HL-60/S4 (cell line): ENCODE results near the gene STAB1.

Experiments
- in situ Hi-C: fragments of 300-500 bp; cut with MboI; formaldehyde crosslinking; loops from 2 replicates; pipeline ENCODE4 v1.14.3; 2022; ENCODE audit warnings: low sequenced_read_pairs

STAB1 gene

GRCh38 chr3:52494886-52495495 lies at the start of gene STAB1:
TSS of gene STAB1 (plus strand) at chr3:52495338. CDS start at chr3:52495414, 76 bp downstream.
- in situ Hi-C loops = no loop called here

GRCh38 chr3:52446042-52446441 lies 49.1 kb upstream of the STAB1 start:
- in situ Hi-C loops = no loop called here

- in situ Hi-C loops = no loop called here
Measured at GRCh38 chr3:52446631-52447511, 48.3 kb upstream of the STAB1 start.

GRCh38 chr3:52447512-52448355 lies 47.4 kb upstream of the STAB1 start:
- in situ Hi-C loops = no loop called here

- in situ Hi-C loops = no loop called here
Measured at GRCh38 chr3:52450489-52451236, 44.5 kb upstream of the STAB1 start.

DNA sequence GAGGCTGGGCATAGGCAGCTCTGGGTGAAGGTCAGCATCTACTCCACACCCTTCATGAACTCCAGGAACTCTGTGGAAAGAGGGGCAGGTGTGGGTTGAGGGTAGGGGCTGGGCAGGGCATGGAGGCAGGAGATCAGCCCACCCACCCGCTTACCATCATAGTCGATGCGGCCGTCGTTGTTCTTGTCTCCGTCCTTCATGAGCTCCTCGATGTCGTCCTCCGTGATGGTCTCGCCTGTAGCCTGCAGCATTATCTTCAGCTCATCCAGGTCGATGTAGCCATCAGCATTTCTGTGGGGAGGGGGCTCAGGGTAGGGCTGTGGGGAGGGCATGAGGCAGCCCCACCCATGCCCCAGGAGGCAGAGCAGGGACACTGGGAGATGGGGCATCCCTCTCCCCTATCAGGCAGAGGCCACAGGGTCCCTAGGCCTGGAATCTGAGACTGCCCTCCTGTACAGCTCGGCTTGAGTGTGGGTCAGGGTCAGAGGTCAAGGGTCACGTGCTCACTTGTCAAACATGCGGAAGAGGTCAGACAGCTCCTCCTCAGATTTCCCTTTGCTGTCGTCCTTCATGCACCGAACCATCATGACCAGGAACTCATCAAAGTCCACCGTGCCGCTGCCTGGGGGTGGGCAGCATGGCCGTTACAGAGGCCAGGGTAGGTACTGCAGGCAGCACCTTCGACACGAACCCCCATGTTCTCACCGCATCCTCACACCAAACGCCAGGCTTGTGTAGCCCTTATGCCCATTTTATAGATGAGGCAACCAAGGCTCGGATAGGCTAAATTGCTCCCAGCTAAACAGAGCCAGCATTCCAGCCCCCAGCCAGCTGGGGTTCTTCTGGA lies 43.7 kb upstream of the STAB1 start:
- in situ Hi-C loops = no loop called here

GRCh38 chr3:52452126-52452525 lies 43.0 kb upstream of the STAB1 start:
- in situ Hi-C loops = no loop called here

DNA sequence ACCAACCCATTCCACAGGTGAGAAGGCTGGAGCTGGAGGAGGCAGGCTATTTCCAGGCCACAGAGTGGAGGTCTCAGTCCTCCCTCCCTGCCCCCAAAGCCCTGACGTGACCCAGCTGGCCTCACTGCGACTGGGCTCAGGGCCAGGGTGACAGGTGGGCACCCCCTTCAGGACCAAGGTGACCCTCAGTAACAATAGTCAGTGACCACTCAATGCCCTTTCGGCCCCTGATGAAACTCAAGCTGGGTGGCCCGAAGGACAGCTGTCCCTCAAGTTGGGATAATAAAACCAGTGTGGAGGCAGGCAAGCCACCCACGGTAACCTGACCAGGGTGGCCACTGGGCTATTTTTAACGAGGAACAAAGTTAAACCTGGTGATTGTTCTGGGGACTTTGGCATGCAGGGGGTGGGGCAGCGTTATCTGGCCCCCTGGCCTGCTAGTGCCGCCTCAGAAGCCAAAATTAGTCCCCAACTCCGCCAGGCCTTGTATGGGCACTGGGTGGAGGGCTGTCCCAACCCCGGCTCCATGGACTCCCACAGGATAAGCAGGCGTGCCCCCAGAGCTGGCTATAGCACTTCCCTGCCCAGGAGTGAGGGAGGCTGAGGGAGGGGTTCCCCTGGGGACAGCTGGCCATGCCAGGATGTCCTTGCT lies 42.4 kb upstream of the STAB1 start:
- in situ Hi-C loops = no loop called here

DNA sequence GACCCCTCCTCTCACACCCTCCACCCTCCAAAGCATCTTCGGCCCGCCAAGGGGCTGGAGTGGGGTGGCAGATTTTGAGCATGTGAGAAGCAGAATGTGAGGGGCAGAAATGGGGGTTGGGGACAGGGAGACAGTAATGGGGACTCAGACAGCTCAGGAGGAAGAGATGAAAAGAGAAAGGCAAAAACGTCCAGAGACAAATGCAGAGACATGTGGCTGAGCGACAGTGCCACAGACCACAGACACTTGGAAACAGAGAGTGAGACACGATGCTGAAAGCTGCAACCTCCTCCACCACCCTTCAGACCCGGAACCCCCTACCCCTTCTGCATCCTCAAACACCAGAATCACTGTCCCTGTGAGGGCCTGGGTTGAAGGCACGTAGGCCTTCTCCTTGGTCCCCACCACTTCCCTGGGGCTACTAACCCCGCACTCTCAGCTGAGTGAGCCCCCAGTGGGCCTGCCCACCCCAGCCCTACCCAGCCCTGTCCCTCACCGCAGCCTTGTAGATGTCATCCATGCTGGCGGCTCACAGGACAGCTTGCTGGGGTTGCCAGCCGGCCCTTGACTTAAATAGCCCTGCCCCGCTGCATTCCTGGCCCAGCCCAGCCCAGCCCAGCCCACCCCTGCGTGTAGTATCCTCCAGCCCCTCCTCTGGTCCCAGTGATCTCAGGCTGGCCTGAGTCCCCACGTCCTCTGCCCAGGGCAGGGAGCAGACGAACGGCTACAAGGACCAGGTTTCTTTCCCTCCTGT lies 41.5 kb upstream of the STAB1 start, which contains the start of gene TNNC1:
Gene TNNC1, minus strand, starts transcription at position 546 of the 754 bp plus-strand sequence. Its CDS starts 26 bp downstream, at position 520.
- in situ Hi-C loops = no loop called here

DNA sequence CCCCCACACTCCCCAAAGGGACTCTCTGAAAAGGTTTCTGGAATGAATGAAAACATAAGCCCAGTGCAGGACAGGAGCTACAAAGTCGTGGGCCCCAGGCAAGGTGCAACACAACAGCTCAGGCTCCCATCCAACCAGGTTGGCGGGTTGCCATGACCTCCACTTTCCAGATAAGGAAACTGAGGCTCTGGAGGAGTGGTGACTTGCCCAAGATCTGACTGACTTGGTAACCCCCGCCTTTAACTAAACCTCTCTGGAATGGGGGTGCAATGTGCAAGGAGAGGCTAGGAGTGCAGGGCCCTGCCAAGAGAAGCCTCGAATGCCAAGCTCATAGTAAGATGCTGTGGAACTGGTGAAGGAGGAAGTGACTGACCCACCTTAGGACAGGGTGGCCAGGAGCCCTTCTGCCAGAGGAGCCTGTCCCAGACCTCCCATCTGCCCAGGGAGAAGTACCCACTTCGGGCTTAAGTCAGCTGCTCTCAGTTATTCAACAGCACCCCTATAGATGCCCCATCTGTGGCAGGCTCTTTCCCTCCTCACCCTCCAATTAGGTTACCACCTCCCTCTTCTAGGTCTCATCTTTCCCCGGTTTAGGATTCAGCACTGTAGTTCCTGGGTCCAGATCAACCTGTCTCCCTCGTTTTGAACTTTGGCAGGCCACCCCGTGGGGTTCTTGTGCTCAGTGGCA lies 40.7 kb upstream of the STAB1 start:
- in situ Hi-C loops = no loop called here

DNA sequence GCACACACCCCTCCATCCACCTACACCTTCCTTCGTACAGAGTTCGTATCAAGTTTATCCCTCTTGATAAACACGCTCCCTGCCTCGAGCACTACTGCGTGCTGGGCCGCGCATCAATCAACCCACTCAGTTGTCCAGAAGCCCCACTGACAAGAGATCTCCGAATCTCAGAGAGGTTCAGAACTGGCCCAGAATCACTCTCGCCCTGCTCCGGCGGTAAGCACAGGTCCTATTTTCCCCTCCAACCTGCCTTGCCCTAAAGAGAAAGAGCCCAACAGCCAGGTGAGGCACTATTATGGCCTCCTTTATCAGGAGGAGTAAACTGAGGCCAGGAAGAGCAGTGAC lies 40.2 kb upstream of the STAB1 start:
- in situ Hi-C loops = no loop called here

GRCh38 chr3:52455283-52456168 lies 39.6 kb upstream of the STAB1 start, which contains the start of gene NISCH:
TSS of gene NISCH (plus strand) at chr3:52455604. CDS start at chr3:52455642, 38 bp downstream.
- in situ Hi-C loops = no loop called here

DNA sequence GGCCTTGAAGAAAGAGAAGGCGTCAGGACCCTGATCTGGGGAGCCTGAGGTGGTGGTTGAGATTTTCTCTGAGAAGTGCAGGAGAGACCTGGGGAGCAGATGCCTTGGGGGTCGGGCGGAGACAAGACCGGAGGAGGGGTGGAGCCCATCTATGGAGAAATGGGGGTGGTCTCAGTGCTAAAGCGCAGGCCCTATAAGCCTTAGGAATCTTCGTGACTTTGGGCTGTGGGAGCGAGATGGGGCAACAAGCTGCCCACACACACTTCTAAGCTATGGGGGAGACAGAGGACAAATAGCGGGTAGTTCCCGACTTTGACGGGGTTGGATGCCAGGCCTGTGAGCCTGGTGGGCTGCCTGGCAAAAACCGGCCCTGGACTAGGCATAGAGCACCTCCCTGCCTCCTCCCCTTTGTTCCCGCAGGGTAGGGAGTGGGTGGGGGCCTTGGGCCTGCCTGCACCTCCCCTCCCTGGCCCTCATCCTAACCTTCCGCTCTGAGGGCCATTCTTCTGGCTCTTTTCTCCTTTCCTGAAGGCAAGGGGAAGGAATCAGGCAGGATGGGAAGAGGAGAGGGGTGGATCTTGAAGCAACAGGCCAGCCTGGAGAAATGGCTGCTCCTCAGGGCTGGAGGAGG lies 38.9 kb upstream of the STAB1 start:
- in situ Hi-C loops = no loop called here

DNA sequence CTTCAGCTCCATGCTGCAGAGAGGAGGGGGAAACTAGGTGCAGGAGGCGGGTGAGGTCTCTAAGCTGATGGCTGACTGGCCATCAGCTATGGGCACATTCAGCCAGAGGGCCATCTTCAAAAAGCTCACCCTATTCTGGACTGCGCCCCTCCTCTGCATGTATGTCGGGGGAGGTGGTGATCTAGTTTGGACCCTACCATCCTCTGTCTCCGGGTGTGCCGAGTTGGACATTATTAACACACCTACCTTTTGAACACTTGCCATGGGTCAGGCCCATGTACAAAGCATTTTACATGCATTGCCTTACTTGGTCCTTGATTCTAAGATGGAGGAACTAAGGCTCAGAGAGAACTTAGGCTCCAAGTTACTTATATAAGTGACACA lies 38.3 kb upstream of the STAB1 start:
- in situ Hi-C loops = no loop called here

- in situ Hi-C loops = no loop called here
Measured at GRCh38 chr3:52458031-52458760, 36.9 kb upstream of the STAB1 start.
